Renal cortical epithelial cell (primary cell): Measurements from ENCODE around the gene NOC2L. TPM values are rescaled to one million over a fixed set of nuclear protein-coding genes. Genes with fewer than 3 reads are reported as not detected.
"Not testable (repeated sequence)": the region's sequence is repeated elsewhere in the genome, so short reads cannot be mapped to it uniquely, and the experiment has no call there.

ENCODE experiments used
- DNase-seq: peaks from one replicate; pipeline ENCODE4 v3.0.0-alpha.2; 2011; ENCODE audit warnings: low read depth
- total RNA-seq: library from RNA; depleted of rRNA; stranded (reverse); fragments of >200 nt; gene quantifications from 2 replicates; pipeline ENCODE4 v1.2.3, GENCODE V29; 2014

The NOC2L gene
- total RNA-seq, 1 donor from 2014 or later, result 59.7 TPM

- DNase-seq, result no peak
These were observed 3.6 kb upstream of the NOC2L start for GRCh38 chr1:962381-963300.

DNA sequence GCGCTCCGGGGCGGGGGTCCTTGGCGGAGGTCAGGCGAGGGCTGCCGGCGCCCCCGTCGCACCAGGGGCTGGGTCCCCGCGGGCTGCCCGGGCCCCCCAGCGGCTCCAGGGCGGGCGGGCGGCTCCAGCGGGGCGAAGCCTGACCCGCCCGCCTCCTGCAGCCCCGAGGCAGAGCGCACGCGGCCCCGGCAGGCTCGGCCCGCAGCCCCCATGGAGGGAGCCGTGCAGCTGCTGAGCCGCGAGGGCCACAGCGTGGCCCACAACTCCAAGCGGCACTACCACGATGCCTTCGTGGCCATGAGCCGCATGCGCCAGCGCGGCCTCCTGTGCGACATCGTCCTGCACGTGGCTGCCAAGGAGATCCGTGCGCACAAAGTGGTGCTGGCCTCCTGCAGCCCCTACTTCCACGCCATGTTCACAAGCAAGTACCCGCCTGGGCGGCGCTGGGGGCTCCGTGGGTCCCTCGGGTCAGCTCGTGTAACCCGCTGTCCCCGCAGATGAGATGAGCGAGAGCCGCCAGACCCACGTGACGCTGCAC lies 2.1 kb upstream of the NOC2L start:
- no peak for DNase-seq

- no peak for DNase-seq
These were observed 1.5 kb upstream of the NOC2L start, which contains the start of gene KLHL17 for GRCh38 chr1:960363-961131. Gene KLHL17 (plus strand): TSS chr1:960584. CDS start chr1:960694, 110 bp downstream.

DNA sequence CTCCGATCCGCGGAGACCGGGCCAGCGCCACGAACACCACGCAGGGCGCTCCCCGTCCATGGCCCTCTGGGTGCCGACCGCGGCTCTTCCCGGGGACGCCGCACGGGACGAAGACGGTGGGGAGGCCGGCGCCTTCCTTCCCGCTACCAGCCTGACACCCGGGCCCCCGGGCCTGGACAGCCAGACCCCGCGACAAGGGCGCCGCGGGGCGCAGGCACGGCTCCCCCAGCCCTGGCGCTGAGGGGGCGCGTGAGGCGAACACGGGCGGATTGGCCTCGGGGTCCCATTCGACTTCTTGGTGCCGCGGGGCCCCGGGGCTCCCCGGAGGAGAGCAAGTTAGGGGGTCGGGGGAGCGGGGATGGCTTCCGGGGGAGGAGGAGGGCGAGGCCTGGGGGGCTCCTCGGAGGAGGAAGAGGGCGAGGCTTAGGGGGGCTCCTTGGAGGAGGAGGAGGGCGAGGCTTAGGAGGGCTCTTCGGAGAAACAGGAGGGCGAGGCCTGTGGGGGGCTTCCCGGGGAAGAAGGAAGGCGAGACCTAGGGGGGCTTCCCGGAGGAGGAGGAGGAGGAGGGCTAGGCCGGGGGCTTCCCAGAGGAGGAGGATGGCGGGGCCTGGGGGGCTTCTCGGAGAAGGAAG lies 791 bp upstream of the NOC2L start:
- DNase-seq, result no peak

- DNase-seq, result no peak
These were observed 2.4 kb downstream of the NOC2L start for GRCh38 chr1:956636-957035.

DNA sequence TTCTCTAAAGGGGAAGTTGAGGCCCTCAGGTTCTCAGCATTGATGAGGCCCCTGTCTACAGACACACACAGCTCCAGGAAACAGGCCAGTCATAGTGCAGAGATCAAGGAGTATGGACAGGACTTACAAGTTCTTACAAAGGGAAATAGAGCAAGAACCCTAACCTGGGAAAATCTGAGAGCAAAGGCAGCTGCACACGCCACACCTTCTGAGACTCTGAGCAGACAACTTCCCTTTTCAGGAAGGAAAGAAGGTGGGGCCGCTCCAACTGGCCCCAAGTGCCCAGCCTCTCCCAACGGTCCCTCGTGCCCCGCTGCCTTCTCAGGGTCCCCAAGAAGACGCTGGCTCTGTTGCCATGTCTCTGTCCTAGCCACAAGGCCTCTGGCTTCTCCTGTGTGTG lies 3.6 kb downstream of the NOC2L start:
- DNase-seq, result no peak

GRCh38 chr1:954927-955326 lies 4.1 kb downstream of the NOC2L start:
- no peak for DNase-seq

DNA sequence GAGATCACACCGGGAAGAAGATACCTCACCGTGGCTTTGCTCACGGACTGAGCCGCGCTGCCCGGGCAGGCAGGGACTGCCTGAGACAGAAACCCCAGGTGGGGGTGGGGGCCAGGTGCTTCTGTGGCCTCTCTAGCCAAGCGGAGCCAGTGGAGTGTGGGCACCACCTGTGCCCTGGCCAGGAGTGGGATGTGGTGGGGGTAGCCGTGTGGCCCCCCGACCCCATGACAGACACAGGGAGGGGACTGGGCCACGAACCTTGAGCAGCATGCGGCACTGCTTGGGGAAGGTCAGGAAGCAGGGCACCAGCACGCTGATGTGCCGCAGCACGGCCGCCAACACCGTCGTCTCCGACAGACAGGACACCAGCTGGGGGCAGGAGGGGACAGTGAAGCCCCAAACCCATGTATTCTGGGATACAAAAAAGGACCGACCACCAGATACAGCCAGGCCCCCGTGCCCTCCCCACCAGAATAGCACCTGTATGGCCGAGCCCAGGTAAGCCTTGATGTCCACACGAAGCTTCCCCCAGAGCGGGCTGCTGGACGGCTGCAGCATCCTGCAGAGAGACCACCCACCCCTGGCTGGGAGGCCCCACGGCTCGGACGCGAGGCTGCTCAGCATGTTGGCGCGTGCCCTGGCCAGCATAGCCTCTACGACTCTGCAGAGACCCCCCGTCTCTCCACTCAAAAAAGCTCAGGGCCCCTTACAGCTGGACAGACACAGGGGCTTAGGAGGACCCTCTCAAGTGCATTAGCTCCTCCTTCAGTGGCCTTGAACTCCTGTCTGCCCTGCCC lies 5.3 kb downstream of the NOC2L start:
- no peak for DNase-seq

- no peak for DNase-seq
These were observed 6.5 kb downstream of the NOC2L start for GRCh38 chr1:952603-953002.

GRCh38 chr1:952201-952600 lies 6.9 kb downstream of the NOC2L start:
- DNase-seq, result no peak

DNA sequence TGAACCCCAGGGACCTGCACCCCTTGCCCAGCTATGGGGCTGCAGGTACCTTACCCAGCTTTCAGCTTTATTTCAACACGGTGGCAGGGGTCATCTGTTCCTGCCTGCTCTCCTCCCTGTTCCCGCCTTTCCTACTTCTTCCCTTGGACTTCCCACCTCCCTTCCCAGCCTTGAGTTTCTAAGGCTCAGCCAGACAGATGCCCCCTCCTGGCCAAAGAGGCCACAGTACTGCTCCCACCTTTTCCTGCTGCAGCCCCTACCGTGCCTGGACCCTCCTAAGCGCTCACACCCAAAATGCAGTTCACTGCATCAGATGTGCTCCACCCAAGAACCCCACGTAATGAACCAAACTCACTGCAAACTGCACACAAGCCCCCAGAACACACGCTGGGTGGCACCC lies 7.7 kb downstream of the NOC2L start:
- no peak for DNase-seq

DNA sequence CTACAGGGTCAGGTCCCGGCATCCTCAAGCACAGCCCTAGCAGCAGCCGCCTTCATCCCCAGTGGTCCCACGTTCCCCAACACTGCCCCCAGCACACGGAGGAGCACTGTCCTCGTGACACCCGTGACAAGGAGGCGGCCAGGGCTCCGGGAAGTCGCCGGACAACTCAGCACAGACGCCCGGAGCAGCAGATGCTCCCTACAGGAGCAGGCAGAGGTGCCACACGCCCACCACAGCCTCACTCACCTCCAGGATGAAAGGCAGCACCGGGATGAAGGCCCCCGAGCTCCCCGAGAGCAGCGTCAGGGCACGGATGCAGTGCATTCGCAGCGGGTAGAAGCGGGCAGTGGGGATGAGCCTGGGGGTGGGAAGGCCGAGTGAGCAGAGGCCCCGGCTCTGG lies 8.2 kb downstream of the NOC2L start:
- no peak for DNase-seq

DNA sequence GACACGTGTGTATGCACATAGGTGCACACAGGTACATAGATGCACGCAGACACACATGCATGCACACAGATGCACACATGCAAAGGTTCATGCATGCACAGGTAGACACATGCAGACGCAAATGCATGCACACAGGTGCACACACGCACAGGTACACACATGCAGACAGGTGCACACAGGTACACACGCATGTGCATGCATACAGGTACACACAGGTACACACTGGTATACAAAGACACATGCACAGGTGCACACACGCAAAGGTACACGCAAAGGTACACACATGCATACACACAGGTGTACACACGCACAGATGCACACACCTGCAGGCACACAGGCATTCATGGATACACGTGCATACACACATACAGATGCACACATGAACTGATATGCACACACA lies 8.8 kb downstream of the NOC2L start:
- no peak for DNase-seq

DNA sequence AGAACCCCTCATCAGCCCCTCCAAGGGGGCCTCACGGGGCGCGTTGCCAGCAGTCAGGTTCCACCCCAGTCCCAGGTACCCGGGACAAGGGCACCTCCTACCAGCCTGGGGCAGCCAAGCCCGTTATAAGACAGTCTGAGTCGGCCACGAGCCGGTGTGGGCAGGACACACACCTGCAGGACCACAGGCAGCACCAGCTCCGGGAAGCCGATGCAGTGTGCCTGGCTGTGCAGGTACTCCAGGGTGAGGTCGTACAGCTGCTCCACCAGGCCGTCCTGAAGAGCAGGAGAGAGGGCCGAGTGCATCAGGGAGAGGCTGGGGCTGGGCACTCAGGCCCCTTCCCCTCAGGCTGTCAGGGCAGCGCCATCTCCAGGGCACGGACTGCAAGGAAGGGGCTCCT lies 11.1 kb downstream of the NOC2L start:
- DNase-seq, result no peak

DNA sequence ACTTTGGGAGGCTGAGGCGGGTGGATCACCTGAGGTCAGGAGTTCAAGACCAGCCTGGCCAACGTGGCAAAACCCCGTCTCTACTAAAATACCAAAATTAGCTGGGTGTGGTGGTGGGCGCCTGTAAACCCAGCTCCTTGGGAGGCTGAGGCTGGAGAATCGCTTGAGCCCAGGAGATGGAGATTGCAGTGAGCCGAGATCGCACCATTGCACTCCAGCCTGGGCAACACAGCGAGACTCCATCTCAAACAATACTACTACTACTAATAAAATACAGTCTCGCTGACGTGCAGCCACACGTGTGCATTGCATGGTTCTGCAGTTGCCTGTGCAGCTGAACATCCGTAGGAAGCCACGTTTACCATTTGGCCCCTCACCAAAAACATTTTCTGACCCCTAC lies 12.2 kb downstream of the NOC2L start:
- not testable (repeated sequence) for DNase-seq

DNA sequence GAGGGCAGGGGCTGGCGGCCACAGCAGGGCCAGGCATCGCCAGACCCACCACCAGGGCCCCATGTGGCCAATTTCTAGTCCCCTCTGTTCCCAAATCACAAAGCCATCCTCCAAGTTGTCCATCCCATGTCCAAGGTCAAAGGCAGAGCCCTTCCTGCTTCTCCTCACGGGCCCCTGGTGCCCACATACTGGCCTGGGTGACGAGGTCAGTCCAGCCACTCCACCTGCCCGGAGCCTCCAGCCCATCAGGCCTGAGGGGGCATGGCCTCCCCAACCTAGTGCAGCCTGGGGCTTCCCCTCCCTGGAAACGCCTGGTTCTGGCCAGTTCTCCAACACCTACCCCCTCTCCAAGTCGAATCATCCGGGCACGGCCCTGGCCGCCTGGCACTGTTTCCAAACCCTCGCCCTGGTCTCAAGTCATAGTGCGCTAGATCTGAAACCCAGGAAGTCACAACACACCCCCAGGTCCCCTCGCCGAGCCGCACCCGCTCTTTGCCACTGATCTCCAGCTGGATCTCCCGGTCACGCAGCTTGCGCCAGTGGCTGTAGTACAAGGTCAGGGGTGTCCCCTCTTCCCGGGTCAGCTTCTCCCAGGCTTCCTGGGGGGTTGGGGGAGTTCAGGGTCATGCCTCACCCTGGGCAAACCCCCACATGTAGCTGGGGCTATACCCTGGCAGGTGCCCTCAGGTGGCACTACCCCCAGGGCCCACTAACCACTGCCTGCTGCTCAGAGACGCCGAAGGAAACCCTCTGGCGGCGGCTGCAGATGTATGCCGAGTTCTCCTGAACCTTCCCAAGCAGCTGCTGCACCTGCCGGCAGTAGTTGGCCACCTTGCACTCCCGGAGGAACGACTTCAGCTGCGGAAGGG lies 13.1 kb downstream of the NOC2L start:
- DNase-seq, result no peak

- DNase-seq, result no peak
These were observed 14.4 kb downstream of the NOC2L start for GRCh38 chr1:944341-945325.

- no peak for DNase-seq
These were observed 15.3 kb downstream of the NOC2L start for GRCh38 chr1:943545-944340.
